Chondrocyte (in vitro differentiated cells): ENCODE data around the gene PPCS. TPM values are rescaled to one million over a fixed set of nuclear protein-coding genes. Genes with fewer than 3 reads are reported as not detected.

Experiments
- DNase-seq: peaks from one replicate; pipeline ENCODE4 v3.0.0; 2021; ENCODE audit warnings: mixed read lengths, low spot score
- H3K27ac Mint-ChIP-seq: one replicate; pipeline ENCODE4 v1.8.0; 2021; ENCODE audit warnings: mild to moderate bottlenecking, moderate library complexity, mixed read lengths; ENCODE audit not compliant: unreplicated experiment
- H3K27me3 Mint-ChIP-seq: 2 replicates; pipeline ENCODE4 v1.8.0; 2021; ENCODE audit warnings: low read depth, mixed read lengths
- H3K36me3 Mint-ChIP-seq: 2 replicates; pipeline ENCODE4 v1.8.0; 2021; ENCODE audit warnings: low read depth, mixed read lengths
- H3K4me1 Mint-ChIP-seq: 2 replicates; pipeline ENCODE4 v1.8.0; 2021; ENCODE audit warnings: low read depth, mild to moderate bottlenecking, mixed read lengths
- H3K4me3 Mint-ChIP-seq: one replicate; pipeline ENCODE4 v1.8.0; 2021; ENCODE audit warnings: mild to moderate bottlenecking, moderate library complexity, mixed read lengths; ENCODE audit not compliant: unreplicated experiment
- H3K9me3 Mint-ChIP-seq: 2 replicates; pipeline ENCODE4 v1.8.0; 2021; ENCODE audit warnings: low read depth, mixed read lengths
- CTCF ChIP-seq: fragments of 200-600 bp; sonication (generic); IDR thresholded peaks from 2 replicates; pipeline ENCODE4 v1.5.0; 2021; ENCODE audit warnings: antibody characterized with exemption, mild to moderate bottlenecking, moderate library complexity
- total RNA-seq: library from RNA; stranded (reverse); gene quantifications from 3 replicates; pipeline ENCODE4 v1.2.1, GENCODE V29; 2021

PPCS gene
- total RNA-seq, 1 donor from 2014 or later, result 41.1 TPM

GRCh38 chr1:42449256-42449655 is 7.1 kb upstream of the PPCS start:
- DNase-seq, result no peak
- peaks cover 13% of the 10 kb centered on the region for H3K27me3 Mint-ChIP-seq
- H3K4me1 Mint-ChIP-seq, result no peaks in the 10 kb centered on the region
- TF ChIP-seq CTCF, result no peak
- H3K4me3 Mint-ChIP-seq, result no peak overlapping the region
- no peak overlapping the region for H3K27ac Mint-ChIP-seq
- no peaks in the 10 kb centered on the region for H3K36me3 Mint-ChIP-seq
- no peaks in the 10 kb centered on the region for H3K9me3 Mint-ChIP-seq

- Mint-ChIP-seq H3K36me3 (no peaks in the 10 kb centered on the region), H3K27me3 (peaks cover 13% of the 10 kb centered on the region), H3K4me1 (no peaks in the 10 kb centered on the region), H3K9me3 (no peaks in the 10 kb centered on the region), H3K27ac (no peak overlapping the region), H3K4me3 (no peak overlapping the region)
- no peak for DNase-seq
- no peak for TF ChIP-seq CTCF
Measured at GRCh38 chr1:42450061-42450460, 6.3 kb upstream of the PPCS start.

GRCh38 chr1:42453386-42453785 is 3.0 kb upstream of the PPCS start:
- no peak for DNase-seq
- no peak for TF ChIP-seq CTCF
- no peaks in the 10 kb centered on the region for H3K9me3 Mint-ChIP-seq
- H3K36me3 Mint-ChIP-seq, result peaks cover 6% of the 10 kb centered on the region
- H3K4me1 Mint-ChIP-seq, result peaks cover 21% of the 10 kb centered on the region
- no peak overlapping the region for H3K27ac Mint-ChIP-seq
- no peak overlapping the region for H3K4me3 Mint-ChIP-seq
- peaks cover 6% of the 10 kb centered on the region for H3K27me3 Mint-ChIP-seq

GRCh38 chr1:42454403-42454802 is 1.9 kb upstream of the PPCS start:
- Mint-ChIP-seq H3K4me1 (peaks cover 21% of the 10 kb centered on the region), H3K36me3 (peaks cover 6% of the 10 kb centered on the region), H3K9me3 (no peaks in the 10 kb centered on the region), H3K27me3 (peaks cover 6% of the 10 kb centered on the region), H3K27ac (no peak overlapping the region), H3K4me3 (no peak overlapping the region)
- DNase-seq, result no peak
- TF ChIP-seq CTCF, result no peak

- Mint-ChIP-seq H3K4me3 (peak overlapping the region; percentile 79), H3K27me3 (peaks cover 2% of the 10 kb centered on the region), H3K27ac (peak overlapping the region; percentile 83), H3K36me3 (peaks cover 6% of the 10 kb centered on the region), H3K9me3 (no peaks in the 10 kb centered on the region), H3K4me1 (peaks cover 23% of the 10 kb centered on the region)
- no peak for TF ChIP-seq CTCF
- no peak for DNase-seq
Measured at GRCh38 chr1:42456754-42457089, 379 bp downstream of the PPCS start.
